Esophagus squamous epithelium (tissue), 4 donors: Measurements from ENCODE around the gene IRF2BPL.

ENCODE experiments used
- POLR2A ChIP-seq, 4 donors: fragments of 450-650 bp; IDR thresholded peaks; one replicate each; pipeline ENCODE4 v1.6.1; 2017; ENCODE audit warnings: antibody characterized with exemption in 4 of 4, mild to moderate bottlenecking in 4 of 4, moderate library complexity in 3 of 4
- TF ChIP-seq, protein P1 (sequence below), 6 experiments: fragments of 450-650 bp in 4 of 6; fragments of 200-600 bp in 2 of 6; sonication (generic) in 2 of 6; IDR thresholded peaks; one replicate each; pipeline ENCODE4 v1.5.1; 2016 to 2019; ENCODE audit warnings: antibody characterized with exemption in 6 of 6, mild to moderate bottlenecking in 4 of 6, moderate library complexity in 4 of 6

DNA sequence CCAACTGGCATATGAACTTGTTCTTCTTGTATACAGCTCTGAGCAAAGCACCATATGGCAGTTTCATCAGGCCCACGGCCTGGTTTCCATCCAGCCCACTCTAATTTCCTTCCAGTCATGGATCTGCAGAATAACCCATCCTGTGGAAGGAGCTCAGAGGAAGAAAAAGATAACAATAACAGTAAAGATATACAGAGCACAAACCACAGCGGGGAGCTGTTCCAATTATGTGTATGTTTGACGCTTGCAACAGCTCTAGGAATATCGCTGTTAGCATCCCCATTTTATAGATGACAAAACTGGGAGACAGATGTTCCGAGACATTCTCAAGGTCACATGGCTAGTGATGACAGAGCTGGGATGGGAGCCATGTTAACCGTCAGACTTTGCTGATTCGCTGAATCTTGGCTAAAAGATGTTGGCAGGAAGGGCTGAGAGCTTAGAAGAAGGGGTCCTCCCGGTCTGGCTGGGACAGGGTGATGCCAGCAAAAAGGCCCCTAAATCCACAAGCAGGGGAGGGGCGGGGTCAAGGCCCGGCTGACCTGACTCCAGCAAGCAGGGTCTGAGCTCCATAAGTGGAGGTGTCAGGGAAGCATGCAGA, 35.2 kb upstream of the IRF2BPL start:
- TF ChIP-seq, protein P1, sequence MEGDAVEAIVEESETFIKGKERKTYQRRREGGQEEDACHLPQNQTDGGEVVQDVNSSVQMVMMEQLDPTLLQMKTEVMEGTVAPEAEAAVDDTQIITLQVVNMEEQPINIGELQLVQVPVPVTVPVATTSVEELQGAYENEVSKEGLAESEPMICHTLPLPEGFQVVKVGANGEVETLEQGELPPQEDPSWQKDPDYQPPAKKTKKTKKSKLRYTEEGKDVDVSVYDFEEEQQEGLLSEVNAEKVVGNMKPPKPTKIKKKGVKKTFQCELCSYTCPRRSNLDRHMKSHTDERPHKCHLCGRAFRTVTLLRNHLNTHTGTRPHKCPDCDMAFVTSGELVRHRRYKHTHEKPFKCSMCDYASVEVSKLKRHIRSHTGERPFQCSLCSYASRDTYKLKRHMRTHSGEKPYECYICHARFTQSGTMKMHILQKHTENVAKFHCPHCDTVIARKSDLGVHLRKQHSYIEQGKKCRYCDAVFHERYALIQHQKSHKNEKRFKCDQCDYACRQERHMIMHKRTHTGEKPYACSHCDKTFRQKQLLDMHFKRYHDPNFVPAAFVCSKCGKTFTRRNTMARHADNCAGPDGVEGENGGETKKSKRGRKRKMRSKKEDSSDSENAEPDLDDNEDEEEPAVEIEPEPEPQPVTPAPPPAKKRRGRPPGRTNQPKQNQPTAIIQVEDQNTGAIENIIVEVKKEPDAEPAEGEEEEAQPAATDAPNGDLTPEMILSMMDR (IDR thresholded peaks at IDR 0.05): no peak
- no peak for TF ChIP-seq POLR2A (IDR thresholded peaks at IDR 0.05)
